Breast epithelium (tissue), 4 donors: Measurements from ENCODE around the gene GNL1. TPM values are rescaled to one million over a fixed set of nuclear protein-coding genes. Genes with fewer than 3 reads are reported as not detected.

Experiments used
- DNase-seq, 2 donors: peaks; one replicate each; pipeline ENCODE4 v3.0.0-alpha.2; 2019; ENCODE audit warnings: low spot score in 2 of 2
- H3K27ac ChIP-seq, 2 donors: fragments of 200-600 bp; sonication (generic) in 1 of 2; one replicate each; pipeline ENCODE4 v1.5.1; 2016 to 2019; ENCODE audit warnings: mild to moderate bottlenecking in 1 of 2
- H3K27me3 ChIP-seq, 2 donors: fragments of 200-600 bp; sonication (generic) in 1 of 2; one replicate each; pipeline versions ENCODE4 v1.5.1 to v1.6.0; 2017 to 2019; ENCODE audit warnings: control low read depth in 1 of 2, mild to moderate bottlenecking in 1 of 2
- H3K36me3 ChIP-seq: fragments of 200-600 bp; one replicate; pipeline ENCODE4 v1.5.1; 2019
- H3K4me1 ChIP-seq, 2 donors: fragments of 200-600 bp; sonication (generic); one replicate each; pipeline ENCODE4 v1.5.1; 2016 to 2019; ENCODE audit warnings: control low read depth in 1 of 2
- H3K4me3 ChIP-seq, 3 donors: fragments of 200-600 bp; sonication (generic); 1 replicate in 2 of 3; 2 replicates in 1 of 3; pipeline ENCODE4 v1.5.1; 2016 to 2019; ENCODE audit warnings: mild to moderate bottlenecking in 3 of 3, moderate library complexity in 2 of 3
- H3K9me3 ChIP-seq, 2 donors: fragments of 200-600 bp; sonication (generic) in 1 of 2; one replicate each; pipeline ENCODE4 v1.5.1; 2016 to 2019; ENCODE audit warnings: control low read depth in 1 of 2
- POLR2A ChIP-seq: fragments of 450-650 bp; IDR thresholded peaks from one replicate; pipeline ENCODE4 v1.6.1; 2016; ENCODE audit warnings: antibody characterized with exemption, mild to moderate bottlenecking, moderate library complexity
- POLR2AphosphoS5 ChIP-seq, 3 donors: sonication (generic); formaldehyde crosslinking; IDR thresholded peaks; one replicate each; pipeline ENCODE4 v1.6.1; 2017; ENCODE audit warnings: antibody characterized with exemption in 3 of 3
- intact Hi-C: fragments of 100-400 bp; cut with DNase I; formaldehyde crosslinking; loops from one replicate; pipeline ENCODE4 v1.15.1; 2023; ENCODE audit warnings: low total_unique reads
- total RNA-seq, 3 donors: library from RNA; depleted of rRNA; stranded (reverse); fragments of >200 nt; gene quantifications; one replicate each; pipeline ENCODE4 v1.1.0, GENCODE V29; 2016
- TF ChIP-seq, protein P1 (sequence below), 3 donors: fragments of 450-650 bp; IDR thresholded peaks; one replicate each; pipeline ENCODE4 v1.5.1; 2016 to 2017; ENCODE audit warnings: antibody characterized with exemption in 3 of 3, mild to moderate bottlenecking in 3 of 3, moderate library complexity in 3 of 3

Gene GNL1
- total RNA-seq, 3 donors from 2014 or later = 39.7 to 51.2 (median 47.5) TPM

DNA sequence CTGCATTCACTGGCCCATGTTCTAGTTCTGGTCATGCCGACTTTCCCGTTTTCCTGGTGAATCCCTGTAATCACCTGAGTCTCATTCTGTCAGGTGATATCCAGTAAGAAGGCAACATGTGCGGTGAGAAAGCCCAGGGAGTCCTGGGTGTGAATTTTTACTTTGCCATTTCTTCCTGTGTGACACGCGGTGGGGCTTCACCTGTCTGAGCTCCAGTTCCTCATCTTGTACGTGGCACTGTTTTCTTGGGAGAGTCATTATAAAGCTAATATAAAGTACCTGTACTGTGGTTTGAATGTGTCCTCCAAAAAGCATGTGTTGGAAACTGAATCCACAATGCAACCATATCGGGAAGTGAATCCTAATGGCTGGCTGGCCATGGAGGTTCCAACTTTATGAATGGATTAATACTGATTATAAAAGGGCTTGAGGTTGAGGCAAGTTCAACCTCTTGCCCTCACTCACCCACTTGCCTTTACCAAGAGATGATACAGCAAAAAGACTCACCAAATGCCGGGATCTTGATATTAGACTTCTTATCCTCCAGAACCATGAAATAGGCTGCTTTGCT, 61.9 kb downstream of the GNL1 start:
- Histone ChIP-seq H3K4me3 (no peak overlapping the region), H3K27me3 (no peaks in the 10 kb centered on the region), H3K27ac (peak overlapping the region in 1 of 2 donors; percentile 15), H3K9me3 (no peaks in the 10 kb centered on the region), H3K36me3 (no peaks in the 10 kb centered on the region), H3K4me1 (peaks cover 0 to 11% of the 10 kb centered on the region in 2 donors)
- DNase-seq = no peak
- intact Hi-C loops = no loop called here
- TF ChIP-seq POLR2AphosphoS5 (IDR thresholded peaks at IDR 0.05) (no peak), POLR2A (no peak)
- TF ChIP-seq, protein P1, sequence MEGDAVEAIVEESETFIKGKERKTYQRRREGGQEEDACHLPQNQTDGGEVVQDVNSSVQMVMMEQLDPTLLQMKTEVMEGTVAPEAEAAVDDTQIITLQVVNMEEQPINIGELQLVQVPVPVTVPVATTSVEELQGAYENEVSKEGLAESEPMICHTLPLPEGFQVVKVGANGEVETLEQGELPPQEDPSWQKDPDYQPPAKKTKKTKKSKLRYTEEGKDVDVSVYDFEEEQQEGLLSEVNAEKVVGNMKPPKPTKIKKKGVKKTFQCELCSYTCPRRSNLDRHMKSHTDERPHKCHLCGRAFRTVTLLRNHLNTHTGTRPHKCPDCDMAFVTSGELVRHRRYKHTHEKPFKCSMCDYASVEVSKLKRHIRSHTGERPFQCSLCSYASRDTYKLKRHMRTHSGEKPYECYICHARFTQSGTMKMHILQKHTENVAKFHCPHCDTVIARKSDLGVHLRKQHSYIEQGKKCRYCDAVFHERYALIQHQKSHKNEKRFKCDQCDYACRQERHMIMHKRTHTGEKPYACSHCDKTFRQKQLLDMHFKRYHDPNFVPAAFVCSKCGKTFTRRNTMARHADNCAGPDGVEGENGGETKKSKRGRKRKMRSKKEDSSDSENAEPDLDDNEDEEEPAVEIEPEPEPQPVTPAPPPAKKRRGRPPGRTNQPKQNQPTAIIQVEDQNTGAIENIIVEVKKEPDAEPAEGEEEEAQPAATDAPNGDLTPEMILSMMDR (IDR thresholded peaks at IDR 0.05) = no peak

DNA sequence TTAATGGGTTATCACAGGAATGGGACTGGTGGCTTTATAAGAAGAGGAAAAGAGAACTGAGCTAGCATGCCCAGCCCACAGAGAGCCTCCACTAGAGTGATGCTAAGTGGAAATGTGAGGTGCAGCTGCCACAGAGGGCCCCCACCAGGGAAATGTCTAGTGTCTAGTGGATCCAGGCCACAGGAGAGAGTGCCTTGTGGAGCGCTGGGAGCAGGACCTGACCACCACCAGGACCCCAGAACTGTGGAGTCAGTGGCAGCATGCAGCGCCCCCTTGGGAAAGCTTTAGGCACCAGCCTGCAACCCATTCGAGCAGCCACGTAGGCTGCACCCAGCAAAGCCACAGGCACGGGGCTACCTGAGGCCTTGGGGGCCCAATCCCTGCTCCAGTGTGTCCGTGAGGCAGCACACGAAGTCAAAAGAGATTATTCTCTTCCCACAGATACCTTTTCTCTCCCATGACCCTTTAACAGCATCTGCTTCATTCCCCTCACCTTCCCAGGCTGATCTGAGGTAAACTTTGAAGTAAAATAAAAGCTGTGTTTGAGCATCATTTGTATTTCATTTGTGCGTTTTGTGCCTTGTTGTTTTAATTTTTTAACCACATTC, 62.5 kb downstream of the GNL1 start:
- Histone ChIP-seq H3K27ac (peak overlapping the region in 1 of 2 donors; percentile 29), H3K4me3 (no peak overlapping the region), H3K27me3 (no peaks in the 10 kb centered on the region), H3K4me1 (peaks cover 0 to 11% of the 10 kb centered on the region in 2 donors), H3K36me3 (no peaks in the 10 kb centered on the region), H3K9me3 (no peaks in the 10 kb centered on the region)
- no peak for DNase-seq
- TF ChIP-seq POLR2A (no peak), POLR2AphosphoS5 (IDR thresholded peaks at IDR 0.05) (no peak)
- TF ChIP-seq, protein P1 (IDR thresholded peaks at IDR 0.05) = no peak
- intact Hi-C loops = no loop called here

DNA sequence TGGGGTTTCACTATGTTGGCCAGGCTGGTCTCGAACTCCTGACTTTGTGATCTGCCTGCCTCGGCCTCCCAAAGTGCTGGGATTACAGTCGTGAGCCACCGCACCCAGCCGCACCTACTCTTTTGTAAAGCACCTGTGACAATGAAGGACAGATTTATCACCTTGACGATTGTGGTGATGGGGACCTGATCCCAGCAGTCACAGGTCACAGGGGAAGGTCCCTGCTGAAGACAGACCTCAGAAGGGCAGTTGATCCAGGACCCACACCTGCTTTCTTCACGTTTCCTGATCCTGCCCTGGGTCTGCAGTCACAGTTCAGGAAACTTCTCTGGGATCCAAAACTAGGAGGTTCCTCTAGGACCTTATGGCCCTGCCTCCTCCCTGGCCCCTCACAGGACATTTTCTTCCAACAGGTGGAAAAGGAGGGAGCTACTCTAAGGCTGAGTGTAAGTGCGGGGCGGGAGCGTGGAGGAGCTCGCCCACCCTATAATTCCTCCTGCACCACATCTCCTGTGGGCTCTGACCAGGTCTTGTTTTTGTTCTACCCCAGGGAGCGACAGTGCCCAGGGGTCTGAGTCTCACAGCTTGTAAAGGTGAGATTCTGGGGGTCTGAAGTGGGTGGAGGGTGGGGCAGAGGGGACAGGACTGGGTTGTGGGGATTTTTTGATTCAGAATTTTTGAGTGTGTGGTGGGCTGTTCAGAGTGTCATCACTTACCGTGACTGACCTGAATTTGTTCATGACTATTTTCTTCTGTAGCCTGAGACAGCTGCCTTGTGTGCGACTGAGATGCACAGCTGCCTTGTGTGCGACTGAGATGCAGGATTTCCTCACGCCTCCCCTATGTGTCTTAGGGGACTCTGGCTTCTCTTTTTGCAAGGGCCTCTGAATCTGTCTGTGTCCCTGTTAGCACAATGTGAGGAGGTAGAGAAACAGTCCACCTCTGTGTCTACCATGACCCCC, 64.0 kb downstream of the GNL1 start:
- peaks cover 0 to 11% of the 10 kb centered on the region in 2 donors for H3K4me1 ChIP-seq
- peak overlapping the region; percentile 81 to 94 (median 90) for H3K4me3 ChIP-seq
- no peaks in the 10 kb centered on the region for H3K9me3 ChIP-seq
- peak overlapping the region in 1 of 2 donors; percentile 55 for H3K27ac ChIP-seq
- no peaks in the 10 kb centered on the region for H3K36me3 ChIP-seq
- H3K27me3 ChIP-seq = no peaks in the 10 kb centered on the region
- no peak for DNase-seq
- intact Hi-C loops = no loop called here
- TF ChIP-seq, protein P1 (IDR thresholded peaks at IDR 0.05) = no peak
- TF ChIP-seq POLR2AphosphoS5 (IDR thresholded peaks at IDR 0.05) (no peak), POLR2A (no peak)

Other genes starting within 250 kb of the GNL1 start
- gene TRIM39, start 229.6 kb downstream of the GNL1 start, total RNA-seq = 10 to 100 TPM; 10.8 to 21.2 (median 12.6) TPM
- gene RPP21, start 211.3 kb downstream of the GNL1 start, total RNA-seq = 10 to 100 TPM; 59.0 to 69.6 (median 67.8) TPM
- 100 to 1,000 TPM; 420 to 803 (median 575) TPM for gene HLA-E, start 67.0 kb downstream of the GNL1 start, total RNA-seq
- 10 to 100 TPM in 2 of 3 donors, 1 to 10 TPM in 1; 9.0 to 28.4 (median 12.1) TPM for gene PRR3, start 806 bp upstream of the GNL1 start, total RNA-seq
- gene ABCF1, start 15.0 kb upstream of the GNL1 start, total RNA-seq = 10 to 100 TPM; 41.0 to 55.2 (median 51.5) TPM
- gene PPP1R10, start 60.8 kb upstream of the GNL1 start, total RNA-seq = 10 to 100 TPM; 17.3 to 51.1 (median 26.5) TPM
- 10 to 100 TPM; 42.1 to 70.8 (median 52.4) TPM for gene MRPS18B, start 61.4 kb upstream of the GNL1 start, total RNA-seq
- gene ATAT1, start 70.4 kb upstream of the GNL1 start, total RNA-seq = 10 to 100 TPM in 1 of 3 donors, 1 to 10 TPM in 2; 5.3 to 10.5 (median 8.8) TPM
- 10 to 100 TPM in 2 of 3 donors, 1 to 10 TPM in 1; 9.6 to 19.0 (median 16.1) TPM for gene C6orf136, start 90.6 kb upstream of the GNL1 start, total RNA-seq
- gene DHX16, start 116.5 kb upstream of the GNL1 start, total RNA-seq = 10 to 100 TPM; 23.5 to 35.3 (median 26.2) TPM
- gene PPP1R18, start 130.2 kb upstream of the GNL1 start, total RNA-seq = 10 to 100 TPM; 18.3 to 41.6 (median 20.0) TPM
- gene NRM, start 134.5 kb upstream of the GNL1 start, total RNA-seq = 1 to 10 TPM; 1.8 to 4.0 (median 2.3) TPM
- 10 to 100 TPM in 2 of 3 donors, 1 to 10 TPM in 1; 8.5 to 14.9 (median 13.4) TPM for gene MDC1, start 160.8 kb upstream of the GNL1 start, total RNA-seq
- gene TUBB, start 163.9 kb upstream of the GNL1 start, total RNA-seq = 100 to 1,000 TPM; 189 to 269 (median 212) TPM
- gene FLOT1, start 186.2 kb upstream of the GNL1 start, total RNA-seq = 100 to 1,000 TPM in 2 of 3 donors, 10 to 100 TPM in 1; 80.5 to 171 (median 142) TPM
- gene IER3, start 188.1 kb upstream of the GNL1 start, total RNA-seq = 10 to 100 TPM in 2 of 3 donors, 1 to 10 TPM in 1; 7.7 to 64.1 (median 20.0) TPM